GM08714 (cell line): ENCODE measurements around the gene PCDHA3.
"Not testable (repeated sequence)": the region's sequence is repeated elsewhere in the genome, so short reads cannot be mapped to it uniquely, and the experiment has no call there.

Experiments used
- H3K4me3 ChIP-seq: fragments of 200-500 bp; sonication (Bioruptor generic); 2 replicates; pipeline ENCODE4 v1.5.1; 2014; ENCODE audit warnings: mild to moderate bottlenecking, low read length, inconsistent platforms
- ZNF274 ChIP-seq: IDR thresholded peaks from 2 replicates; pipeline ENCODE4 v1.6.1; 2012; ENCODE audit warnings: mild to moderate bottlenecking, low read depth, low read length

The PCDHA3 gene

GRCh38 chr5:140800816-140801493 is at the start of gene PCDHA3:
Gene PCDHA3, plus strand, starts transcription at chr5:140801057.
- H3K4me3 ChIP-seq: no peak within 1 kb of the TSS
- no peak for TF ChIP-seq ZNF274

- no peak overlapping the region for H3K4me3 ChIP-seq
- no peak for TF ChIP-seq ZNF274
Measured at GRCh38 chr5:140753561-140753960, 47.3 kb upstream of the PCDHA3 start.

DNA sequence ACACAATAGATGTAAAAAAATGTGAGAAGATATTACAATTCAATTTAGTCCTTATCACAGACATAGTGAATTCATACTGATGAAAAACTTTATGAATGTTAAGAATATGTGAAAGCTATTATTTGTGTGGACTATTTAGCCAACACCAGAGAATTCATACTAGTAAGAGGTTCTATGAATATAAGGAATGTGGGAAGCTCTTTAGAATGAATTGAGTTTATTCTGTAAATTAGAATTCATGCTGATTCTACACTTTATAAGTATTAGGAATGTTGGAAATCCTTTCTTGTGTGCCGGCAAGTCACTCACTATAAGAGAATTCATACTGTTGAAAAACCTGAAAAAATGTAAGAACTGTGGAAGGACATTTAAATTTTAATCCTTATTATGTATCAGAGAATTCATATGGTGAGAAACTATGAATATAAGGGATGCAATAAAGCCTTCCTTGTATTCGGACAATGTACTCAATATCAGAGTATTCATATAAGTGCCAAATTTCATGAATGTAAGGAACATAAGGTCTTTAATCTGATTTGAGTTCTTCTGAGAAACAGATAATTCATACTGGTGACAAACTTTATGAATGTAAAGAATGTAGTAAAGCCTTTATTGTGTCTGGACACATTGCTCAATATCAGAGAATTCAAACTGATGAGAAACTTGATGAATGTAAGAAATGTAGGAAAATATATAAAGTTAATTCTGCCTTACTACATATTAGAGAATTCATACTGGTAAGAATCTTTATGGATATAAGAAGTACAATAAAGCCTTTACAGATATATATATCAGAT is 36.5 kb upstream of the PCDHA3 start:
- H3K4me3 ChIP-seq: no peak overlapping the region
- TF ChIP-seq ZNF274: peak; percentile 68; the same call in 1 of the 2 replicates

GRCh38 chr5:140767444-140767843 is 33.4 kb upstream of the PCDHA3 start:
- no peak overlapping the region for H3K4me3 ChIP-seq
- TF ChIP-seq ZNF274: no peak

- no peak for TF ChIP-seq ZNF274
- H3K4me3 ChIP-seq: no peak overlapping the region
Measured at GRCh38 chr5:140780512-140780911, 20.3 kb upstream of the PCDHA3 start.

GRCh38 chr5:140785905-140786686 is 14.8 kb upstream of the PCDHA3 start, which contains the start of gene PCDHA1:
Gene PCDHA1, plus strand, starts transcription at chr5:140786140.
- no peak for TF ChIP-seq ZNF274

GRCh38 chr5:140787422-140787821 is 13.4 kb upstream of the PCDHA3 start:
- H3K4me3 ChIP-seq: not testable (repeated sequence)

More at GRCh38 chr5:140785905-140786686, 14.8 kb upstream of the PCDHA3 start, which contains the start of gene PCDHA1:
- no peak within 1 kb of the TSS for H3K4me3 ChIP-seq

GRCh38 chr5:140787849-140788504 is 12.9 kb upstream of the PCDHA3 start:
- not testable (repeated sequence) for H3K4me3 ChIP-seq

GRCh38 chr5:140791089-140791488 is 9.8 kb upstream of the PCDHA3 start:
- no peak overlapping the region for H3K4me3 ChIP-seq
- TF ChIP-seq ZNF274: no peak

- TF ChIP-seq ZNF274: no peak
- H3K4me3 ChIP-seq: no peak within 1 kb of the TSS
Measured at GRCh38 chr5:140794595-140795258, 6.1 kb upstream of the PCDHA3 start, which contains the start of gene PCDHA2. Gene PCDHA2, plus strand, starts transcription at chr5:140794852.

DNA sequence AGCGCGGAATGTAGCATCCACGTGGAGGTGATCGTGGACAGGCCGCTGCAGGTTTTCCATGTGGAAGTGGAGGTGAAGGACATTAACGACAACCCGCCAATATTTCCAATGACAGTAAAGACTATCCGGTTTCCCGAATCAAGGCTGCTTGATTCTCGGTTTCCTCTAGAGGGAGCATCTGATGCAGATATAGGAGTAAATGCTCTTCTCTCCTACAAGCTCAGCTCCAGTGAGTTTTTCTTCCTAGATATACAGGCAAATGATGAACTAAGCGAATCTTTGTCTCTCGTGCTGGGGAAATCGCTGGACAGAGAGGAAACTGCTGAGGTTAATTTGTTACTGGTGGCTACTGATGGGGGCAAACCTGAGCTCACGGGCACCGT is 5.6 kb upstream of the PCDHA3 start:
- no peak overlapping the region for H3K4me3 ChIP-seq
- TF ChIP-seq ZNF274: no peak

GRCh38 chr5:140796072-140796717 is 4.7 kb upstream of the PCDHA3 start:
- not testable (repeated sequence) for H3K4me3 ChIP-seq

DNA sequence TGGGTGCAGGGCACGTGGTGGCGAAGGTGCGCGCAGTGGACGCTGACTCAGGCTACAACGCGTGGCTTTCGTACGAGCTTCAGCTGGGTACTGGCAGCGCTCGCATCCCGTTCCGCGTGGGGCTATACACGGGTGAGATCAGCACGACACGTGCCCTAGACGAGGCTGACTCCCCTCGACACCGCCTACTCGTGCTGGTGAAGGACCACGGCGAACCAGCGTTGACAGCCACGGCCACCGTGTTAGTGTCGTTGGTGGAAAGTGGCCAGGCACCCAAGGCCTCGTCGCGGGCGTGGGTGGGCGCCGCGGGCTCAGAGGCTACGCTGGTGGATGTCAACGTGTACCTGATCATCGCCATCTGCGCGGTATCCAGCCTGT is 4.2 kb upstream of the PCDHA3 start:
- no peak for TF ChIP-seq ZNF274

More for the DNA sequence above, 4.2 kb upstream of the PCDHA3 start:
- H3K4me3 ChIP-seq: no peak overlapping the region
